C1 segment of cervical spinal cord (tissue), 14 donors: Measurements from ENCODE around the gene ABI3BP.

ENCODE experiments used
- DNase-seq, 14 donors: peaks; one replicate each; lab custom pipeline; 2025; lab: John Stamatoyannopoulos, UW

The ABI3BP gene

DNA sequence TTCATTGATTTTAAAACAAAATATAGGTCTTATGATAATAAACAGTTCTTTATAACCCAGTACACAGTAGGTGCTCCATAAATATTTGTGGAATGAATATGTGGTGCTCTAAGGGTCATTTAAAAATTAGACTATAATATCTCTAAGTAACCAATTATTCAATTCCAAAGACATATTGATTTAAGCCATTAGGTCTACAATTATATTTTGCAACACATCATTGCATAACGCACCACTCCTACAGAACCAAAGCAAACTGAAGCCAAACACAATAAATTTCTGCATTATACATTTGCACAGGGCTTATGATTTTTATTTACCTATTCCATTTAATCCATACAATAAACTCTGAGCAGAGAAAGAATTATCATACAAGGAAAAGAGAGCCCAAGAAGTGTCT, 104.3 kb downstream of the ABI3BP start:
- no peak for DNase-seq

DNA sequence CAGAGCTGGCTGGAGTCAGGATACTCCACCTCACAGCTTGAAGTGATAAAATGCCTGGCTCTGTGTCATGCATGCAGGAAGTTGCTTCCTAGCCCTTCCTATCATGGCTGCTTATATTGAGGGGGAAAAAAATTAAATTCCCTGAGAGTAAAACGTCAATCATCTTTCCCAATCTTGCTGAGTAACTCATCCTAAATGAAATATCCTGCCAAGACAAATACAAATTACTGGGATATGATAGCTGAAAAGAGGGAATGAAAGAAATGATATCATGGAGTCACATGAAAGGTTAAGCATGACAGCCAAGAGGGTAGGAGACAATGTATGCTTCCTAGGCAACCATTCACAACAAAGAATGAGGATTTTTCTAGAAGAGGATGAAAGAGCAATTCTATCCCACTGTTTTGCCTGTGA, 110.6 kb downstream of the ABI3BP start:
- DNase-seq: no peak

DNA sequence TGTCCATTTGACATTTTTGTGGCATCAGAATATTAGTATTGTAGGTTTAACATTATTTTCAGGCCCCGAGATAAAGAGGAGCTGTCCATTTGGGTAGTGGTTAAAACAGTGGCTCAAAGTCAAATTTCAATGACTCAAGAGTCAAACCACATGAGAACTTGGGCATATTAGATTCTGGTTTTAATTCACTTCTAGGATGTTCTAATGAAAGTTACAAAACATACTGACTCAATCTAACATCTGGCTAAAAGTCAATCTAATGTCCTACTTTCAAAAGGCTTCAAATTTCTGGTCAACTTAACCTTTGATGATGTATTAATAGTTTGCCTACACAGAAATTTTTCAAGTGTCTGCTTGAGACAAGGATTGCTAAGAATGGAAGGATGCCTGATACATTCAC, 112.4 kb downstream of the ABI3BP start:
- DNase-seq: no peak

DNA sequence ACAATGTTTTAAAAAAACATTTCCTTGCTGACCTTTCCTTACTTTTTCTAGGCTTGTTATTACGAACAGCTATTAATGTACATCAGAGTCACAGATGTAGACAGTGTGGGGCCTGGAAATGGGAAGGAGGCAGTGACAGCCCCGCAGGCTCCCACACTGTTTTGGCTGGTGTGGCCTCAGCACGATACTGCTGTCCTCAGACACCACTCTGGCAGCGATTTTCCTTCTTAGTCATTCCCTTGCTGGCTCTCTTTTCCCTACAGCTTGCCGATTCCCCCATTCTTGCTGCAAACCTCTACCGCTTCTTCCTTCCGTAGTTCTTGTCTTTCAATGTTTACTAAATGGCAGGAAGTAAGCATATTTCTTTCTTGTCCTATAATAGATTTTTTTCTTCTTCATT, 113.1 kb downstream of the ABI3BP start:
- peak in 1 of 14 donors; percentile 4 for DNase-seq

DNA sequence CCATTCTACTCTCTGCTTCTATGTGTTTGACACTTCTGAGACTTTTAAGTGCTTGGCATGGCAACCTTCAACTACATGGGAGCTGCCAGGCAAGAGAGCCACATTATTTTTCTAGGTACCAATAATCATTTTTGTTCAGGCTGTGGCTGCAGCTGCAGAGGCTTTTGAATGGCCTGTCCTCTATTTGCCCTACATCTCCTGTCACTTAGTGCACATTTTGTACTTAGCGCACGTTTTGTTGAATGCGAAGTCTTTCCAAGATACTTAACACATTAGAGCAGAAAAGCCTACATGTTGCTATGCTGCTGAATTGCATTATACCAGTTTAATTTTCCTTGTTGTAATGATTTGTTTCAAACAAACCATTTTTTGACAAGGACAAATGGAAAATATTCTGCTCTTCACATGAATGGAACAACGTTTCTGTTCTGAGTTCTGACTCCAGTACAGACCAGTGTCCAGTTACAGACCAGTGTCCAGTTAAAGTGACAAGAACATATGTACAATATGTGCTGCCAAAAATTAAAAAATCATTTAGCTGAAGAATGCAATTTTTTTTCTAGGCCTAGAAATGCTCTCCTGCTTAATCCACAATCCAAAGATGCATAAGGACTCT, 113.9 kb downstream of the ABI3BP start:
- DNase-seq: no peak

DNA sequence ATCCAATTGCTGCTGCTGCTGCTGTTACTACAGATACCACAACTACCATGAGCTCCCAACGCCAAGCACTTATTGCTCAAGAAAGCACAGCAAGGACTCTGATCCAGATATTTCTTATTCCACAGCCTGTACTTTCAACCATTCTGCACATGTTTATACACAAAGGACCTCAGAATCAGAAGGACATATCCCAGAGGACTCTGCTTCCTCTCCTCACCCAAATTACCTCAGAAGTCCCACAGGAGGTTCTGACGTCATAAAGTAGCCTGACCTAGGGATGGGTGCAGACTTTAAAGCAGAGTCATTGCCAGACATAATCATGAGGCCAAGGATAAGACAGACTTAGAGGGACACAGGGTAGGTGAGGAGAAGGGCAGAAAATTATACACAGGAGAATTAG, 115.9 kb downstream of the ABI3BP start:
- no peak for DNase-seq

DNA sequence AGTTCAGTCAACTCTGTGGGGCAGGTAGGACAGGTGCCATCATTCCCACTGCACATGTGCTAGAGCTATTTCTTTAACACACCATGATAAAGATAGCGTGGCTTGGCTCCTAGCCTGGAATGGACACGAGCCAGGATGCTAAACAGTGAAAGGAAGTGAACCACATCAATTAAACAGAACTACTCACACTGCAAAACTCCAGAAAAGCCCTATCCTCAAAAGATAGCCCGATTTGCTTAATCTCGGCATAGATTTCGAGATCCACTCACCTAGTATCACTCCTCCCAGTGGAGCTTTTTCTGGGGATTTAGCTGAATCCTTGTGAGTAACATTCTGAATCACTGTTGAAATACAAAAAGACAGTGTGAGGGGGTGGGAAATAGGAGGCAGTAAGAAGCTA, 118.0 kb downstream of the ABI3BP start:
- no peak for DNase-seq

DNA sequence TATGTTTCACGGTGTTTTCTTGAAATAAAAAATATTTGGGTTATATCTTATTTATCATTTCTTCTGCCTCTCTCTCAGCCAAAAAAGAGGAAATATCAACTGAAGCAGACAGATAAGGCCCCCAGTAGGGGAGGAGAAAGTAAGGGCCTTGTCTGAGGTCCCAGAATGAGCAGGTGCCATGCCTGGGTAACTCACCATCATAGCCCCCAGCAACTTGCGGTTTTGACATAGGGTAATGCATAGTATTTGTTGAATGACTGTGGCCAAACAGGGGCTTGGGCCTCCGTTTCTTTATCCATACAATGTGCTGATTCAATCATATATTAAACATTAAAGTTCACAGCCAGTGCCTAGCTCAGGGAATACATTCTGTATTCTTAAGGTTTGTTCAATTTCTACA, 119.6 kb downstream of the ABI3BP start:
- DNase-seq: no peak

DNA sequence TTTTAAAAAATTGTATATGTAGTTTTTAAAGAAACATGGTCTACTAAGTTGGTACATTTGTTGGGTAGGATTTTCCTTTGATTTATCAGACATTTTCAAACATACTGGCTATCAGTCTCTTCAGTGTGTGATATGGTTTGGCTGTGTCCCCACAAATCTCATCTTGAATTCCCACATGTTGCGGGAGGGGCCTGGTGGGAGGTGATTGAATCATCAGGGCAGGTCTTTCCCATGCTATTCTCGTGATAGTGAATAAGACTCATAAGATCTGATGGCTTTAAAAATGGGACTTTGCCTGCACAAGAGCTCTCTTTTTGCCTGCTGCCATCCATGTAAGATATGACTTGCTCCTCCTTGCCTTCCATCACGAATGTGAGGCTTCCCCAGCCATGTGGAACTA, 121.9 kb downstream of the ABI3BP start:
- no peak for DNase-seq

DNA sequence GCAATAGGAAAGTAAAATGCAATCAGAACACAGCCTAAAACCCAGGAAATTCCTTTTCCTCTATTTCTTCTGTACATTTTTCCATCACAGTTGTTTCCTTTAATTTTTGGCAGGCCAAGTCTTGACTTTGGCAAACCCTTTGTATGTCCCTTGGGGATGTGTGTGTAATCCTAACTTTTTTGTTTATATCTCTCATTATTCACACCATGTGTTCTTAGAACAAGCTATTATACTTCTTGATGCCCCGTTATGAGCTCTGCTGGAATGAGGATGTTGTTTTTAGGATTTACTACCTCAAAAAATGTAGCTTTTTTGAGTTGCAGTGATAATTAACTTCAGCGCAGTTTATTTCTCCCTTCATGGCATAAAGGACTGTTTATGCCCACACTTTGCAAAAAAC, 123.4 kb downstream of the ABI3BP start:
- DNase-seq: no peak

DNA sequence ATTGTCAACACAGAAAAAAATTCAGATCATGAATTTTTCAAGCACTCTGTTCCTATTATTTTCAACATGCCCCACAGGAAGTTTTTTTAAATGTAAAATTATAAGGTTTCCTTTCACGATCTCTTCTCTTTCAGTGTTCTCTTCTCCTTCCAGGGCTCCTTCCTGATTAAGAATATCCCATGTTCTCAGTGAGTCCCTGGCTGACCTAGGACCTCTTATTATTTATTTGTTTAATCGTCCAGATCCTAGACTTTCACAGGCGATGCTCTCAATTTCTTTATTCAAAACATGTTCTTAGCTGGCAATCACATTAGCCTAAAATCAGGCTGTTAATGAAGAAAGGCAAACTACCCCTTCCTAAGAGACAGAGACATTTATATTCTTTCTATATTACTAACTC, 124.3 kb downstream of the ABI3BP start:
- DNase-seq: no peak

DNA sequence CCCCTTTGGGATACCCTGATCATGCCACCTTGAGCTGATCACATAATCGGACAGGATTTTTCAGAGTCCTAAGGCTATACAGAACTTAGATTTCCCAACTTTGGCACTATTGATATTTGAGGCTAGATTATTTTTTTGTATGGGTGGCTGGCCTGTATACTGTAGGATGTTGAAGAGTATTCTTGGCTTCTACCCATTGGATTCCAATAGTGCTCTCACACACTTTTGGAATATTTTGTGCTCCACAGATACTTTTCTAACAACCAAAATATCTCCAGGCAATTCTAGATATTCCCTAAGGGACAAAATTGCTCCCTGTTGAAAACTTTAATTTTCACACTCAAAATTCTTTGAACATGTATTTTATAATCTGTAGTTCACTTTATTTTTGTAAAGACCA, 125.1 kb downstream of the ABI3BP start:
- DNase-seq: no peak

DNA sequence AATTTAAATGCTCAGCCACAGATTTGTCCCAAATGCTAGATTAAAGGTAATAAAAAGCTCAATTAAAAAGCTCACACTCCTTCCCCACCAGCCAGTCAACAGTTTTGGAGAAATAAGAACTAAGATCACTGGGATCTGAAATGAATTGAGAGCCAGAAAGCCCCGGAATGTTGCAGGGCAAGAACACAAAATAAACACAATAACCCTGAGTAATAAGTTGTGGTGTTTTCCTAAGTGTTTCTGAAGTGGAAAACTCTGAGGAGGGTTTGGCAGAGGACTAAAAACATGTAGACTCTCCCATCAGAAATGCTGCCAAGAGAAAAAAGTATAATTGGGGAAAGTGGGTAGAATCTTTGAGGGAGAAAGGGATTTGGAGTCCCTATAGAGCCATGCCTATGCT, 127.8 kb downstream of the ABI3BP start:
- DNase-seq: no peak

DNA sequence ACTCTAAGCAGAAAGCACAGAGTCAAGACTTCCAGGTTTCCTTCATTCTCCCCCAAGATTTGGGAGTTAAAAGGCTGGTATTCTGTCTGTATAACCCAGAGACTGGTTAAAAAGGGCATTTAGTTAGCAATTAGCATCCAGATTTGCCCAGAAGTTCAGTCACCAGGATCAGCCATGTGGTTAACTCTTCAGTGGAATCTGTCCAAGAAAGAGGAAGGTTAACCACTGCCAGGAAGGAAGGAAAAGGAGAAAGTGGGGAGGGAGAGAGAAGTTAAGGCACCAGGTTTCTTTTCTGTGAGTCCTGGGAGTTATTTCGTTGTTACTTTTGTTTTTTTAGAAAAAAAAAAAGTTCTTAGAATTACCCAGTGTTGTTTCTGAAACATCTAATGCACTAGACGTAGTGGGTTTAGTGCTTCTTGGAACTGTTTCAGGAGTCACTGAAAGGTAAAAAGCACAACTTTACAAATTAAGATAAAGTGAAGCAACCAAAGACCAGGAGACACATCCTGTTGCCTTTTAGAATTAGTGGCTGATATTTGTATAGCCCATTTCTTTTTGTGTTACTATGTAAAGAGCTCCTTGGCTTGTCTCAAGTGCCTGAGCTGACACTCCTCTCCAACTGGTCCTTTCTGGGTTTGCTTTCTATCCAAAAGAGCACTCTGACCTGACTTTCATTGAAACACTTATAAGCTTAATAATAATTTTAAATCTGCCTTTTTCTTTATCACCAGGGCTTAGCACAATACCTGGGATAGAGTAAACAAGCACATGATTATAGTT, 128.6 kb downstream of the ABI3BP start:
- DNase-seq: no peak

DNA sequence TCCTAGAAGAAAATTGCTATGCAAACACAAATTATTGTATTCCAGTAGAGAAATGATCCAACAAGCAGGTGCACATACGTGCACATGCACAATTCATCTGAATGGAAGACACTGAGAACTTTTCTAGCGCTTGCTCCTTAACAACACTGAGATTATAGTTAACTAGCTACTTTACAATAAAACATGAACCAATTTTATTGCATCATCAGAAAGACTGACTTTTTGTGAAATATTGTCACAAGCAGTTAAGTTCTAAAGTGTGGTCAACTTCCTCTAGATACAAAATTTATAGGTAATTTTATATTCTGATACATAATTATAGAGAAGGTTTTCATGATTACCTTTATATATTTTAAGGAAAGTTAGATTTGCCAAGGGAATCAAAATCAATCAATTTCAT, 135.4 kb downstream of the ABI3BP start:
- DNase-seq: no peak

DNA sequence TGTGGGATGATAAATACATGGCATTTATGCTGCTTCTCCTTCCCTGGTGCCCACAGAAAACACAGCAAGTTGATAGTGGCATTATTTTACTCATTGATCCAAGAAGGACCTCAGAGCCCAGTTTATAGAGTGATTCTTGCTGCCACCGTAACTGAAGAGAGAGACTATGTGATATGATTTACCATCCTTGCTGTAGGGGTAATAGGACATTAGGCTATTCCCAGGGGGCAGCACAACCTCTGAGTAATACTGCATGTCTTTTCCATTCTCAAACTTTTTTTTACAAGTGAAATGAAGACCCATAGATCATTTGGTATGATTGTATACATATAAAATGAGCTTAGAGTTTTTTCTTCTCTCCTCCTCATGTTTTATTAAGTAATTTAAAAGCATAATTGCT, 136.4 kb downstream of the ABI3BP start:
- DNase-seq: no peak

DNA sequence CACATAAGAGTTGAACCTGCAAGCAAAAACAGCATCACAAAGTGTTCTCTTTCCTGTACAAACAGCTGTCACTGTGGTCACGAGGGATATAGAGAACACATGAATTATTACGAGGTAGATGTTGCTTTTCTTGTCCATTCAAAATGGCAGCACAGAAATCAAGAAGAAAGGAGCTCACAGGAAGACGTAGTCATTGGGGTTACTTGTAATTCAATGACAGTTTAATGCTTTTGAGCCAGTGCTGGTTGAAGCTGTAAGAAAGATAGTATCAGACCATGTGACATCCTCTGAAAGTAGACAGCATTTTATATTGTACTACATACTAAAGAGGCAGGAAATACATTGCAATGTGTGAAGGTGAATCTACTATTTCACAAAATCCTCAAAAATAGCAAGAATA, 140.4 kb downstream of the ABI3BP start:
- no peak for DNase-seq

DNA sequence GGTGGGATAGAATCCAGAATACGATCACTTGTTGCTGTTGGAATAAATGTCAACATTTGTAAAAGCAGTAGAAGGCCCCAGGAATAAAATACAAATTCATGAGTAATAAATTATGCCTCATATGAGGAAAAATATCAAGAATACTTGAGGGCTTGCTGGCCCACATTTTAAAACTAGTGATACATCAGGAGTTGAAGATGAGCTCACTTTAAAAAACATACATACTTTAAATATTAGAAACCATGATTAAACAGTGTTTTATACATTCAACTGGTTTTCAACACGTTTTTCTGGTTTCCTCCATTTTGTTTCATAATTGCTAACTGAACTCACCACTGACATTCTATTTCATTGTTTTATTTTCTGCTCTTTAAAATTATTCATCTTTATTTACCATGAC, 142.5 kb downstream of the ABI3BP start:
- no peak for DNase-seq

DNA sequence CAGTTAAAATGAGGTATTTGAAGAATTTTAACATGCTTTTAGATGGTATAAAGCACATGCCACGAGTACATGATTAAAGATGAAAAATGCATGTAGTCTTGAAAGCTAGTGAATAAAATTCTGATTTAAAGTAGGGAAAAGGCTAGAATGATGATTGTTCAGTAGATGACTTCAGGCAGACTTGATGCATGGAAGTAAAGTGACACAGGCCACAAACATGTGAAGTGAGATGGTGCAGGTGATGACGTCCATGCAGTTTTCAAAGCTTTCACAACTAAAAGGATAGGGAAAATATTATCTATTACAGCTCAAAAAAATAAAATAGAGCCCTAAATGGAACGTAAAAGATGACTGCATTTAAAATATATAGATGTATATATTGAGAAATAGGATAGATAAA, 143.1 kb downstream of the ABI3BP start:
- DNase-seq: no peak

DNA sequence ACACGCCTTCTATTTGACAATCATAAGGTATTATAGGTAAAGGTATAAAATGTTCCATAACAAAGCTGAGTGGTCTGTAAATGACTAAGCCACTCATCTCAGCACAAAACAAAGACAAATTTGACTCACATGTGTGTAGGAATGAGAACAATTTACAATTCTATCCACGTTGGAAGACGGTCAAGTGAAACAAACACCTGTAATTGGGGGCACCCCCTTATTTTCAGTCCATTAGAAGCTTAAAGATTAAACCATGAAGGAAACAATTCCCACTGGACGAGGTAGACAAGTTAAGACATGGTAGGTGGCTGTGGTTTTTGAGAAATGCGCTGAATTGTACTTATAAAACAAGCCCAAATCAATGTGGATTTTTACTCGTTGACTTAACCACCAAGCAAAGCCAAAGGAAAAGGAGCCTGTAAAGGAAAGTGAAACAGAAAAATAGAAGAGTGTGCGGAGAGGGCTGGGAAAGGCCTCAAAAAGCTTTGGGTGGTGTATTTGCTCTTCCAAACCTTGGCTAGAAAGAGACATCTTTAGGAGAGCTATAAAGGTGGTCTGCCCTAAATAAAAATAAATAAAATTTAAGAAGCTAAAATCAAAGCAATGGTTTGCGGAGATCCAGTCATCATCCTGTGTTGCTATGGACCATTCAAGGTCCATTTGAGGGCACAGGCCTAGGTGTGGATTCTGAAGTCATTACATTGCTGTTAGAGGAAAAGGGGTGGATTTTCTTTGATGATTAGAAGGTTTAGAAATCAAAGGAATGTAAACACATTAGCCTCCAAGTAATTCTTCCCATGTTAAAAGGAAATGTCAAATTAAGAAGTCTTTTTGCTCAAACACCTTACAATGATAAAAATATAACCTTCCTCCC, 148.9 kb downstream of the ABI3BP start:
- DNase-seq: no peak

DNA sequence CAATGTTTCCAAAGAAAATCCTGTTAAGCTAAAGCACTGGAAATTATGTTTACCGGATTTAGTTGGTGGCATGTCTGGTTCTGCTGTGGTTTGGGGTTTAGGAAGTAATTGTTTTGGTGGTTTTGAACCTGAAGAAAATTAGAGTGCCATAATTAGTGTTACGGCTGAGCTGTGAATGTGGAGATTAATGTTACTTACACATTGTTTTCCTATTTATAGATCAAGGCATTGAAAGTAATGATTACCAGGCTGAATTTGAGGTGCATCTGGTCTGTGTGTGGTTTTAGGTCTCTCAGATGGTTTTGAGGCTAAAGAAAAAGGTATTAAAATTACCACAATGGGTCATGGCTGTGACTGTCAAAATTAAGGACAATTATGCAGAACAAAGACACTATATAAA, 155.1 kb downstream of the ABI3BP start:
- no peak for DNase-seq

DNA sequence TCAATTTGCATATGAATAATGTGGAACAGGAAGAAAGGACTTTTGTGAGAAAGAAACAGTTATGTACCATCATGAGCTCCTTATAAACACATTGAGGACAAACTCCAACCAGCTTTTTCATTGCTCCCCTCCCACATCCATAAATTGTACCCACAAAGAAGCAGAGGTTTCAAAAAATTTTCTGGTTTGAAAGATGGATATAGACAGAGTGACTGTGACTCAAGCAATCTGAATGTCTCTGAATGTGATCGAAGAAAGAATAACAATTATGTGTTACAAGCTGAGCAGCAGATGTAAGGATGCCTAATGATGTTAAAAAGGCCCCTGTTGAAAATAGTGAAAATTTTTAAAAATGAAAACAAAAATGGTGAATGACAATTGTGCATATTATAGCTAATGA, 156.6 kb downstream of the ABI3BP start:
- no peak for DNase-seq

DNA sequence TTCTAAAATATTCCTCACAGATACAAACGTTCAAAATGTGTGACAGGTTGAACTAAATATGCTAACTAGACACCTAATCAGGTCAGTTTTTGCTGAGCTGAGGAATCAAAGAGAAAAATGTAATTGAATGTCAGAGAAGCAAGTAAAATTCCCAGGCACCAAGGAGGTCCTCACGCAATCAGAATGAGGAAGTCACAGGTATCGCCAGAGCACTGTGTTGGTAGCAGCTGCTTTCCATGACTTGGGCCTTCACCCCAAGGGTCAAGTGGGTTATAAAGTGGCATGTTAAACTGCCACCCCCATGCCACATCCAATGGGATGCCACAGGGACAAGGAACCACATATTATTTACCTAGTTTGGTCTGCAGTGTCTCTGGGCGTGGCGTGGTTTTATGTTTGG, 158.9 kb downstream of the ABI3BP start:
- no peak for DNase-seq
